ENCODE results near the gene NBAS.

GRCh38 chr2:15298770-15299169, 262.4 kb downstream of the NBAS start:
- no peak for TF ChIP-seq CTCF (IDR thresholded peaks at IDR 0.05)
- TF ChIP-seq POLR2AphosphoS5 (IDR thresholded peaks at IDR 0.05): no peak
